NCI-H2081 (cell line): ENCODE results near the gene CNPPD1.

Experiments used
- DNase-seq, 2 experiments: peaks; one replicate each; lab custom pipeline; 2025; lab: John Stamatoyannopoulos, UW

The CNPPD1 gene

GRCh38 chr2:219160186-219161017, 16.3 kb downstream of the CNPPD1 start, which contains the start of gene NHEJ1:
Gene NHEJ1 (minus strand): TSS chr2:219160815. CDS start chr2:219158362, 2,453 bp downstream.
- peak; percentile 81 to 82 for DNase-seq

DNA sequence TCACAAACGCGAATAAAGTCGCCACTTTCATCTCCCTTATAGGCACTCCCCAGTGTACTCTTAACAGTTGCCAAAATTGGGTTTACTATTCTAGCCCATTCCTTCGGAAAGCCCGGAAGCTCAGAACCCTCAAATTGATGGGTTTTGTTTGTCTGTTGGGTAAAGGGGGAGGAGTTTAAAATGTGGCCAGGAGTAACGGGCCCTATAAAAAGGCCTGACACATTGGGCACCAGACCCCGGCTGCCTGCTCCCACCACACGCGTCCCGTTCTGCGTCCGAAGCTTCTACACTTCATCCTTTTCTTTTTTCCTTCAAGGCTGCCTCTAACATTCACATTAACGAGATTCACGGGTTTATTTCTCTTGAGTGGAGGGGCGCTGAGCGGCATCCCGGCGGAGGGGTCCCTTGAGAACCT, 16.9 kb downstream of the CNPPD1 start:
- no peak for DNase-seq

- DNase-seq, result no peak
Observed at GRCh38 chr2:219158586-219158985, 18.1 kb downstream of the CNPPD1 start.

DNA sequence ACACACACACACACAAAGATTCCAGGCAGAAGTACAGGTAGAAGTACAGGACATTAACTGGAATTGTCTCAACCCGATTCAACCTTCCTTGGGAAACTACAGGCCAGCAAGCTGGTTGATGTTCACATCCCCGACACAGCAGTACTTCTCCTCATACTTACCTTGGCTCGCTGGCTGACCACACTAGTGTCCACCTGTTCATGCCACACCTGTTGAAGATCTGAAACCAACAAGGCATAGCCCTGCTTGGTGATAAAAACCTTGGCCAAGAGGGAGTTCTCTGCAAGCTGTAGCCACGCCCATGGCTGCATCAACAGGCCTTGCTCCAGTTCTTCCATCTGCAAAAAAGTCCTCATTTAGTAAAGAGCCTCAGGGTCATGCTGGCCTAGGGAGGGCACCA, 18.7 kb downstream of the CNPPD1 start:
- no peak for DNase-seq

DNA sequence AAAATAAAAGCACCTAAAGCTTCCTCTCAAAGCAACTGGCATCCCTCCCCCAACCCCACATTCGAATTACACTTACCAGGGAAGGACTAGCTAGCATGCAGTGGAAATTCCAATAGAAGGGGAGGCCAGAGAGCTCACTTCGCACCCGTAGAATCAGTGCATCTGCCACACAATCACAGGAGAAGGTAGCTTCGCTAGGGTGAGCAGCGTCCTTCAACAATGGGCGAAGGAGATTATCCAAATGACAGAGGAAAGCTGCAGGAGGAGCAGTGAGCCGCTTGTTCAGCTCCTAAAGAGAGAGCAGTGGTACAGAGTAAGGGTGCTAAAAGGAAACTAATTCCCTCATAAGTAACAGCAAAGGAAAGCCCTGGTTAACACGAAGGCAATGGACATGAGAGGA, 19.3 kb downstream of the CNPPD1 start:
- no peak for DNase-seq

GRCh38 chr2:219155054-219155644, 21.6 kb downstream of the CNPPD1 start:
- peak; percentile 83 to 85 for DNase-seq

- DNase-seq, result peak in 1 of 2 experiments; percentile 55
Observed at GRCh38 chr2:219149667-219150066, 27.1 kb downstream of the CNPPD1 start.

DNA sequence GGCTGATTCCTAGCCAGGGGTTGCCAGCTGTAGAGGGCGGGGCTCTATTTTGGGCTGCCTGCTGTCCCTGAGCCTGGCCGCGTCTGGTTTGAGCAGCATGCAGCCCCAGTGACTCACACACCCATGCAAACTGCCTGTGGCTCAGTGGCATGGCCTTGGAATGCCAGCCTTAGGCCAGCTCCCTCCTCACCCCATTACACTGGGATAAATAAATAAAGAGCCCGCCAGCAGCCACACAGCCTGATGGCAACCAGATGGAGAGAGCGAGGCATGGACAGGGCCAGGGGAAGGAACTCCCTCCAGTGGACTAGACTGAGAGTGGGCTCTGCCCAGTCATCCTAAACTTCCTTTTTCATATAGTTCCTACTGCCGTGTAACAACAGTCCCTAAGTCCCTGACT, 34.4 kb downstream of the CNPPD1 start:
- DNase-seq, result no peak

DNA sequence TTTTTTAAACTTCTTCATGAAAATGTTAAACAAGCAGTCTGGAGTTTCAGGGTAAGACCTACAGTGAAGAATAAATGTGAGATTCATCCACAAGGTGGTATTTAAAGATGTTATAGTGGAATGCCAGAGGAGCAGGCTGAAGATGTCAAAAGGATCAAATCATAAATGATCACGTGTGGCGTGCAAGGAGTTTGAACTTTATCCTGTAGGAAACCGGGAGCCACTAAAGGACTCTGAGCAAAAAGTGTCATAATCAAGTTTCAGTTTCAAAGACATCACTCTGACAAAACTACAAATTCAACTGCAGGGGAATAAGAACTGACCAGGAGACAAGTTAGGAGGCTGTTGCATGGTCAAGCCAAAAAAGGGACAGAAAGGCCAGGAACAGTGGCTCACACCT, 36.0 kb downstream of the CNPPD1 start:
- DNase-seq, result no peak

GRCh38 chr2:219133976-219134375, 42.7 kb downstream of the CNPPD1 start:
- DNase-seq, result no peak

DNA sequence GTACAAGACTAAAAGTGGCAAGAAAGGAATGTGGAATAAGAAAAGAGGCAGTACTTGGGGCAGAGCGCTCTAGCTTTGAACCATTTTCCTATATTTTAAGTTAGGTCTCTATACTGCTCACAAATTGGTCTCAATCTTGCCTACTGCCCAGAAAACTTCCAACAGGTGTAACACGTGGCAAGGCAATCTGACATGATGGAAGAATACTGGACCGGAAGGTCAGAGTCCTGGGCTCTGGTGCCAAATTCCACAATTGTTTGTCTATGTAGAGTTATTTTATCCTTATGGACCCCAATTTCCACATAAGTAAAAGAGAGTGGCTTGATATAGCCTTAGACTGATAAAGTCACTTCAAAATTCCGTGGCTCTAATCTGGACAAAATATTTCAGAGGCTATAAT, 45.0 kb downstream of the CNPPD1 start:
- DNase-seq, result no peak

DNA sequence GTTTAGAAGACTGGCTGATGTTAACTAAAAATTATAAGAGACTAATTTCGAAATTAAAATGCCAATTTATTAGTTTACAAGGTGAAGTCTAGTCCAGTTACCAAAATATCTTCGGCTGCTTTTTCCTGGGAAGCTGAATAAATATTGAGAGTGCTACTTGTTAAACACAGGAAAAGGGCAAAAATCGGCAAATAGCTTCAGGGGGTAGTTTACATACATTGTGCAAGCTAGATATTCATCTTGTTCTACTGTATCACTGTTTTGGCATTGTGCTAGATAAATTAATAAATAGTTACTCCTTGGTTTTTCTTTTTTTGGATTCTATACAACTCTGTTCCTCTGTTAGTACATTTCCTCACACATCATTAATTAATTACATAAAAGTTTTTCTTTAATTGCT, 45.4 kb downstream of the CNPPD1 start:
- peak in 1 of 2 experiments; percentile 2 for DNase-seq

DNA sequence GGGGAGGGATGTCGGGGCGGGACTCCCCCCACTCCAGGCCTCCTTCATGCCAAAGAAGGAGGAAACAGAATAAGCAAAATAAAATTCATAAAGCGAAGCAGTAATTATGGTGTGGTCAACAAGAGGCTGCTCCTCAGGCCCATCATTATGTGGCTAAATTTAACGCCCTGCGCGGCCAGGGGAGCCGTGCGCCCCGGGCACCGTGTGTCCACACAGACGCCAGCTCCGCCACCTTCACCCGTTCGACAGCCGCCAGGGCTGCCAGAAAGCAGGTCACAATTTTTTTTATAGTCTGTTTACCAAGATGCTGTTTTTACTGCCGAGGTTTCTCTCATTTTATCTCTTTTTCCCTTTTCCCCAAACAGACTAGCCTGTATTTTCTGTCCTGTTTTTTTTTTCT, 47.1 kb downstream of the CNPPD1 start:
- no peak for DNase-seq

DNA sequence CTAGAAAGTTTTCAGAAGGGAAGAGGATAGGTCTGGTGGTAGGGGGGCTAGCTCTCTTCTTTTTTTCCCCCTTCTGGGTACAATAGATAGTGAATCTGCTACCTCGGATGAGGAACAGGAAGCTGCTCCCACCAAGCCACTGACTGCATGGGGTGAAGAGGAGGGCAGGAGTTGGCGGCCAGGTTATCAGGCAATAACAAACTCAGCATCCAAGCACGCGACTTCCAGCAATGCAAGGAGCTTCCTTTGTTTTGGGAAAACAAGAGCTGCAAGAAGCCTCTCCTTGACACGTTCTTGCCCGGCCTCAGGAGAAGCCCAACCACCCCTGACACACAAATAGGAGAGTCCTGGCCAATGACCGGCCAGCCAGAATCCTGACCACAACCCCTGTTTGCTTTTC, 48.3 kb downstream of the CNPPD1 start:
- DNase-seq, result no peak

- DNase-seq, result no peak
Observed at GRCh38 chr2:219127037-219127635, 49.6 kb downstream of the CNPPD1 start.

DNA sequence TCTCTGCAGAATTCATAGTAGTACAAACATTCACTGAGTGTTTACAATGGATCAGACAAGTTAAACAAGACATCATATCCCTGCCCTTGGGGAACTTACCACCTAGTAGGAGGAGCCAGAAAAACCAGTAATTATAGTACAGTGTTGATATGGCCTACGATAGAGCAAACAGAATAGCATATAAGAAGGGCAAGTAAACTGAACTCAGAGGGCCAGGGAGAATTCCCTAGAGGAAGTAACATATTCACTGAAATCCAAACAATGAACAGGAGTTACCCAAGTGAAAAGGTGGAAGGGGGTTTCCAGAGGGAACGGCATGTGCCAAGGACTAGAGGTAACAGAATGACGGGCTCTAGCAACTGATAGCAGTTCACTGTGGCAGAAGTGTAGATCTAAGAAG, 50.2 kb downstream of the CNPPD1 start:
- DNase-seq, result peak in 1 of 2 experiments; percentile 11

GRCh38 chr2:219125886-219126270, 50.8 kb downstream of the CNPPD1 start:
- DNase-seq, result no peak

DNA sequence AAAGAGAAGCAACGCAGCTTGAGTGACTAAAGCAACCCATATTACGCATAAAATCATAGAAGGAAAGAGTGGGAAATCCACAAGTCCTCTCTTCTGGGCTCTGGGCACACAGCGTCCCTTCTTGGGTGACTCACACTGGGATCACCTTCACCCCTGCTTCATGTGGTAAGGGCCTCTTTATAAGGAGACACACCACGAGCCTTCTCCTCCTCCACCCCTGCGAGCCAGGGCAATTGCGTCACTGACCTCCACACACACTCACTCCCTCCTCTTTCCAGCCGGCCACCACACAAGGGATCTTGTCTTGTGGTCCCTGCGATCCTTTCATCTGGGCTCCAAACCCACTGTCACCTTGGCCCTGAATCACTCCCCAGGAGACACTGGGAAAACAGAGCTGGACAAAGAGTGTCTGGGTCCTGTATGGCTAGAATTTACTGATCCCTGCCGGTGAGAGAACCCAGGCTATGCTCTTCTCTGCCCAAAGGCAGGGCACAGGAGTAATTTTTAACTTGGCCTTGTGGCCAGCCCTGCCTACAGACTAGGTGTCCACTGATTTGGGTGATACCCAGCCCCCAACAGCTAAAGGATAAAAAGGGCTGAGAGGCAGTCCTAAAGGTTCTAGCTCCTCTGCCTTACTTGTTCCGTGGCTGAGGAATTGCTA, 51.4 kb downstream of the CNPPD1 start:
- DNase-seq, result no peak

DNA sequence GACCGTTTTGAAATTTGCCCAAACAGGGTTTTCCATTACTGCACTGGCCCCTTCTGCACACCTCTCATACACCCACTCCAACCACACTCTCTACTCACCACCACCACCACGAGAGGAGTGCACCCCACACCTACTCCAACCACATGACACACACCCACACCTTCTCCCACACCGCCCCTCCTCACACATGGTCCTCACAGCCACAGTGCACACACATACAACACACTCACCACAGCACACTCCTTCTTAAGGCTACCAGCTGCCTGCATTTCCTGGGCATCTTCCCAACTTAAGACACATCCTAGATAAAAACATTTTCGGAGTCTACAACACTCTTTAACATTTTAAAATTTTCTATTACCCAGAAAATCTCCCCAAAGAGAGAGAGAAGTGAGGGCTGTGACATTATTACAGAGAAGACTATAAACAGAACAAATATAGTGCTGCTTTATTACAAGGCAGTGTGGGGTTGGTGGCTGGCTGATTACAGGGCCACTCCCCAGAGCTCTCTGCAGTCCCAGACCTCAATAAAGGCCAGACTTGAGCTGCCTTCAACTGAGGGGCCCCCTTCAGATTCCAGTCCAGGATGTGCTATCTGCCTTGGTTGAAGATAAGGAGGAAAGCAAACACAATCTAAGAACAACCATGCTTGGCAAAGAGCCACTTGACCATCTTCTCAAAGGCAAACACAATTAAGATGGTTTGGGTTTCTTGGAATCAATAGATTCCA, 52.2 kb downstream of the CNPPD1 start:
- DNase-seq, result no peak

DNA sequence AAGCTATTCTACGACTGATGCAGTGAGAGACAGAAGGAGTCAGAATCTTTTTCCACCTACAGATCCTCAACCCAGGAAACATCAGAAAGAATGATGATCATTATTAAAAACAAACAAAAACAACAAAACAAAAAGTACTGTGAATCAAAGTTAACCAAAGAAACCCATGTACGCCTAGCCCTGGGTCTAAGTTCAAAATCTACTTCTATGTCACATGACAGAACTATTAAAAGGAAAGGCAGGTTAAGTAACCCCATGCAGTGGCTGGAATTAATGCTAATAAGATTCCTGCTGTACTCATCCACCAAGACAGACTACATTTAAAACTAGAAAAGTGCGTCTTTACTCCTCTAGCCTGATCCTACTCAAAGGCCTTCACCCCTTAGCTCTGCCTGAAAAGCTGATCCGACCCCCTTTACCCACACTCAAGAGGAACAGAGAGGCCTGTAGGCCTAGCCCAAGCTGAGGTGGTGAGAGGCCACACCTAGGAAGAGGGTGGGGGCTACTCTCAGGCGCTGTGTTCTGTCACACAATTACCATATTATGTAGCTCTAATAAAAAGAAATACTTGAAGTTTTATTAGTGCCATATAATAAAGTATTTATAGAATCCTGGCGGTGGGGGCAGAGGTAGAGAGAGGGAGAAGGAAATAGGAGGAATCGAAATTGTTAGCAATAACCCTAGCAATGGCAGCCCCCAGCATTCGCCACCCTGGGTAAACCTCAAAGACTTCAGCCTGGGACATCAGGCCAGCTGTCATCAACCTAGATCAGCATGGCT, 53.2 kb downstream of the CNPPD1 start:
- no peak for DNase-seq
